Smooth muscle cell (in vitro differentiated cells): ENCODE results near the gene COX6A1. TPM values are rescaled to one million over a fixed set of nuclear protein-coding genes. Genes with fewer than 3 reads are reported as not detected.
A peak's percentile ranks its signal among the peaks of the same experiment; 100 is the strongest.

Experiments used
- DNase-seq: peaks from one replicate; lab custom pipeline; 2025; ENCODE audit not compliant: unreplicated experiment; lab: John Stamatoyannopoulos, UW
- H2AFZ ChIP-seq: fragments of 200-600 bp; sonication (generic); 2 replicates; pipeline ENCODE4 v1.6.0; 2016; ENCODE audit warnings: antibody characterized with exemption, low read depth, mild to moderate bottlenecking
- H3F3A ChIP-seq: fragments of 200-600 bp; sonication (generic); 2 replicates; pipeline ENCODE4 v1.6.0; 2017; ENCODE audit warnings: antibody characterized with exemption, low read depth
- H3K27ac ChIP-seq: fragments of 200-600 bp; sonication (generic); 2 replicates; pipeline ENCODE4 v1.5.1; 2016; ENCODE audit warnings: low read depth, mild to moderate bottlenecking
- H3K27me3 ChIP-seq: fragments of 200-600 bp; sonication (generic); 2 replicates; pipeline ENCODE4 v1.6.1; 2016; ENCODE audit warnings: low read depth, mild to moderate bottlenecking
- H3K36me3 ChIP-seq: fragments of 200-600 bp; sonication (generic); 2 replicates; pipeline ENCODE4 v1.5.1; 2016; ENCODE audit warnings: low read depth
- H3K4me1 ChIP-seq: fragments of 200-600 bp; sonication (generic); 2 replicates; pipeline ENCODE4 v1.5.1; 2016; ENCODE audit warnings: low read depth
- H3K4me2 ChIP-seq: fragments of 200-600 bp; sonication (generic); 2 replicates; pipeline ENCODE4 v1.6.0; 2016; ENCODE audit warnings: mild to moderate bottlenecking
- H3K4me3 ChIP-seq: fragments of 200-600 bp; sonication (generic); 2 replicates; pipeline ENCODE4 v1.5.1; 2016; ENCODE audit warnings: mild to moderate bottlenecking
- H3K79me2 ChIP-seq: fragments of 200-600 bp; sonication (generic); 2 replicates; pipeline ENCODE4 v1.6.0; 2016; ENCODE audit warnings: low read depth, mild to moderate bottlenecking
- H3K9ac ChIP-seq: fragments of 200-600 bp; sonication (generic); 2 replicates; pipeline ENCODE4 v1.6.0; 2016; ENCODE audit warnings: low read depth
- H3K9me3 ChIP-seq: fragments of 200-600 bp; sonication (generic); replicated peaks from 2 replicates; pipeline ENCODE4 v1.5.1; 2016; ENCODE audit warnings: low read depth
- H4K20me1 ChIP-seq: fragments of 200-600 bp; sonication (generic); 2 replicates; pipeline ENCODE4 v1.6.0; 2016; ENCODE audit warnings: low read depth
- CTCF ChIP-seq: fragments of 200-600 bp; sonication (generic); IDR thresholded peaks from 2 replicates; pipeline ENCODE4 v1.5.1; 2017; ENCODE audit warnings: borderline replicate concordance, mild to moderate bottlenecking, antibody characterized with exemption; ENCODE audit not compliant: insufficient read depth, poor library complexity, severe bottlenecking
- WGBS: methylation state at CpG from one replicate; pipeline ENCODE4 v1.1.7; 2016; ENCODE audit warnings: low lambda C conversion rate; 5-methylcytosine and 5-hydroxymethylcytosine counted together
- polyA plus RNA-seq: library from polyadenylated mRNA; unstranded; fragments of >200 nt; fragmentation: Nextera tagmentation; extraction: Ambion mirVana; gene quantifications from 2 replicates; pipeline ENCODE4 v1.2.1, GENCODE V29; 2016
- total RNA-seq: library from RNA; depleted of rRNA; stranded (reverse); fragments of >200 nt; gene quantifications from 2 replicates; pipeline ENCODE4 v1.2.3, GENCODE V29; 2014

Gene COX6A1
- total and polyA plus RNA-seq, 2 experiments from 2014 or later = 788 to 949 TPM

- H3K36me3 ChIP-seq = no peaks in the 10 kb centered on the region
Observed at GRCh38 chr12:120472521-120472920, 34.6 kb downstream of the COX6A1 start.

GRCh38 chr12:120473807-120474615 is 36.1 kb downstream of the COX6A1 start:
- Histone ChIP-seq H3K36me3 (no peaks in the 10 kb centered on the region), H4K20me1 (peaks cover under 1% of the 10 kb centered on the region), H3F3A (no peaks in the 10 kb centered on the region), H3K27me3 (no peaks in the 10 kb centered on the region), H3K9ac (peak overlapping the region; percentile 8), H3K79me2 (peaks cover 44% of the 10 kb centered on the region), H2AFZ (no peak overlapping the region), H3K4me2 (peak overlapping the region; percentile 55), H3K4me1 (peaks cover 7% of the 10 kb centered on the region), H3K4me3 (no peak overlapping the region), H3K27ac (peak overlapping the region; percentile 70), H3K9me3 (no peaks in the 10 kb centered on the region)
- DNase-seq = no peak
- TF ChIP-seq CTCF = no peak
- WGBS = 76% methylated on average over 6 of the region's 6 CpGs

More at GRCh38 chr12:120472521-120472920, 34.6 kb downstream of the COX6A1 start:
- H3F3A ChIP-seq = no peaks in the 10 kb centered on the region
- peak overlapping the region; percentile 70 for H3K27ac ChIP-seq
- peaks cover 15% of the 10 kb centered on the region for H4K20me1 ChIP-seq
- peaks cover 58% of the 10 kb centered on the region for H3K79me2 ChIP-seq
- H3K27me3 ChIP-seq = no peaks in the 10 kb centered on the region
- H2AFZ ChIP-seq = no peak overlapping the region
- H3K4me3 ChIP-seq = no peak overlapping the region
- no peaks in the 10 kb centered on the region for H3K9me3 ChIP-seq
- peak overlapping the region; percentile 42 for H3K4me2 ChIP-seq
- no peak for TF ChIP-seq CTCF
- no peak for DNase-seq
- H3K4me1 ChIP-seq = peaks cover 11% of the 10 kb centered on the region
- no peak overlapping the region for H3K9ac ChIP-seq

- Histone ChIP-seq H3K27me3 (no peaks in the 10 kb centered on the region), H3K4me1 (peaks cover 7% of the 10 kb centered on the region), H3F3A (no peaks in the 10 kb centered on the region), H3K4me3 (no peak overlapping the region), H3K4me2 (peak overlapping the region; percentile 55), H4K20me1 (no peaks in the 10 kb centered on the region), H3K9ac (peak overlapping the region; percentile 8), H3K36me3 (no peaks in the 10 kb centered on the region), H3K27ac (peak overlapping the region; percentile 71), H3K79me2 (peaks cover 40% of the 10 kb centered on the region), H3K9me3 (no peaks in the 10 kb centered on the region), H2AFZ (peak overlapping the region; percentile 6)
- 10% methylated on average over 2 of the region's 2 CpGs for WGBS
- TF ChIP-seq CTCF = no peak
- DNase-seq = no peak
Observed at GRCh38 chr12:120474616-120474960, 36.7 kb downstream of the COX6A1 start.

GRCh38 chr12:120475643-120476042 is 37.7 kb downstream of the COX6A1 start:
- TF ChIP-seq CTCF = no peak

More at GRCh38 chr12:120475643-120476042, 37.7 kb downstream of the COX6A1 start:
- Histone ChIP-seq H3F3A (no peaks in the 10 kb centered on the region), H3K27me3 (no peaks in the 10 kb centered on the region), H3K9ac (no peak overlapping the region), H3K36me3 (no peaks in the 10 kb centered on the region), H3K4me1 (peaks cover 2% of the 10 kb centered on the region), H3K4me3 (no peak overlapping the region), H3K4me2 (no peak overlapping the region), H4K20me1 (no peaks in the 10 kb centered on the region), H3K9me3 (no peaks in the 10 kb centered on the region), H2AFZ (no peak overlapping the region), H3K79me2 (peaks cover 31% of the 10 kb centered on the region), H3K27ac (peak overlapping the region; percentile 71)
- WGBS = 100% methylated on average over 1 of the region's 1 CpG
- no peak for DNase-seq
